Measurements from ENCODE around the gene SLC9C2. TPM values are rescaled to one million over a fixed set of nuclear protein-coding genes. Genes with fewer than 3 reads are reported as not detected.
"Not testable (repeated sequence)": the region's sequence is repeated elsewhere in the genome, so short reads cannot be mapped to it uniquely, and the experiment has no call there.

SLC9C2 gene
- total RNA-seq, 4 donors from 2014 or later = not detected

DNA sequence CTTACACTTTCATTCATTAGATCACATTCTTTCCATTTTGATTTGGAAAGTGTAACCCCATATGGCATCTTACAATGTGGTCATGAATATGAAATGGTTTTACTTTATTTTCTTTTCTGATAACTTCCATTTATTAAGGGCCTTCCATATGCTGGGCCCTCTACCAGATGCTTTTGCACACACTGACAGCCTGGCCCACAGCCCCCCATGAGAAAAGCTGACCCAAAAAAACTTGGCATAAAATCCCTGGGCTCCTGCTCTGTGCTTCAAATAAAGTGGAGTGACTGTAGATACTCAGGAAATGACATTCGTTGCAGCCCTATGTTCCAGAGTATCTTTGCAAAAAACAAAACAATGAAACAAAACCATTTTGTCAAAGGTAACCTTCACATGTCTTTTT is 76.9 kb downstream of the SLC9C2 start:
- H3K9me3 ChIP-seq = no peaks in the 10 kb centered on the region
- no peaks in the 10 kb centered on the region for H3K27me3 ChIP-seq
- TF ChIP-seq, protein P1, sequence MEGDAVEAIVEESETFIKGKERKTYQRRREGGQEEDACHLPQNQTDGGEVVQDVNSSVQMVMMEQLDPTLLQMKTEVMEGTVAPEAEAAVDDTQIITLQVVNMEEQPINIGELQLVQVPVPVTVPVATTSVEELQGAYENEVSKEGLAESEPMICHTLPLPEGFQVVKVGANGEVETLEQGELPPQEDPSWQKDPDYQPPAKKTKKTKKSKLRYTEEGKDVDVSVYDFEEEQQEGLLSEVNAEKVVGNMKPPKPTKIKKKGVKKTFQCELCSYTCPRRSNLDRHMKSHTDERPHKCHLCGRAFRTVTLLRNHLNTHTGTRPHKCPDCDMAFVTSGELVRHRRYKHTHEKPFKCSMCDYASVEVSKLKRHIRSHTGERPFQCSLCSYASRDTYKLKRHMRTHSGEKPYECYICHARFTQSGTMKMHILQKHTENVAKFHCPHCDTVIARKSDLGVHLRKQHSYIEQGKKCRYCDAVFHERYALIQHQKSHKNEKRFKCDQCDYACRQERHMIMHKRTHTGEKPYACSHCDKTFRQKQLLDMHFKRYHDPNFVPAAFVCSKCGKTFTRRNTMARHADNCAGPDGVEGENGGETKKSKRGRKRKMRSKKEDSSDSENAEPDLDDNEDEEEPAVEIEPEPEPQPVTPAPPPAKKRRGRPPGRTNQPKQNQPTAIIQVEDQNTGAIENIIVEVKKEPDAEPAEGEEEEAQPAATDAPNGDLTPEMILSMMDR (IDR thresholded peaks at IDR 0.05) = no peak
- TF ChIP-seq POLR2A (IDR thresholded peaks at IDR 0.05) = no peak
- H3K4me1 ChIP-seq = no peaks in the 10 kb centered on the region
- no peaks in the 10 kb centered on the region for H3K36me3 ChIP-seq
- H3K27ac ChIP-seq = no peak overlapping the region
- no peak for DNase-seq
- H3K4me3 ChIP-seq = no peak overlapping the region

DNA sequence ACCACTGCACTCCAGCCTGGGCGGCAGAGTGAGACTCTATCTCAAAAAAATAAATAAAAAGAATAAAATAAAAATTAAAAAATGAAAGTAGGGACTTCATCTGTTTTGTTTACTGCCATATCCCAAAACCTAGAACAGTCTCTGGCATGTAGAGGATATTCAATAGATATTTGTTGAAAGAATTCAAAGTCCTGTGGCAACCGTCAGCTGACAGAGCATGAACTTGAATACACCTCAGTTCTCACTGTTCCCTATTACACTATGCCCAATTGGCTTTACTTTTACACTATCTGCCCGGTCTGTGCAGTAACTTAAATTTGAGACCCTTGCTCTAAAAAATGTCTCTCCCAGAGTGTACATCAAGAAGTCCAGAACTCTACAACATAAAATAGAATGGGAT is 79.5 kb downstream of the SLC9C2 start:
- TF ChIP-seq POLR2A (IDR thresholded peaks at IDR 0.05) = no peak
- TF ChIP-seq, protein P1 (IDR thresholded peaks at IDR 0.05) = no peak
- no peaks in the 10 kb centered on the region for H3K27me3 ChIP-seq
- no peak for DNase-seq

DNA sequence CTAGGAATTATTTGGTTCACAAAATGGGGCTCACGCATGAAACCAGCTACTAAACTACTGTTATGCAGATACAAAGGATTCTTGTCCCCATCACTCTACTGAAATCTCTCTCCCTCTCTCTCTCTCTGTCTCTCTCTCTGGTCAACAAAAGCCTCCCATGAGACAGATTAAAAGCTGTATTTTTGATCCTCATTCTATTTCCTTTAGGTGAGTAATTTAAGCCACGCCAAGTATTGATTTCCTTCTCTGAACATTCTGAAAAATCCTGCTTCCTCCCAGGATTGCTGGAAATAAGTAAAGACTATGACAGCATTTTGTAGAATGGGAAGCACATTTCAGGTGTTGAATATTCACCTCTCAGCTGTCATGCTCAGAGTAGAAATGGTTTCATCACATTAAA is 82.1 kb downstream of the SLC9C2 start:
- Histone ChIP-seq H3K4me1 (no peaks in the 10 kb centered on the region), H3K4me3 (no peak overlapping the region), H3K27ac (no peak overlapping the region), H3K27me3 (no peaks in the 10 kb centered on the region), H3K36me3 (no peaks in the 10 kb centered on the region), H3K9me3 (no peaks in the 10 kb centered on the region)
- no peak for DNase-seq
- TF ChIP-seq POLR2A (IDR thresholded peaks at IDR 0.05) = no peak
- TF ChIP-seq, protein P1 (IDR thresholded peaks at IDR 0.05) = no peak

More for the DNA sequence above, 79.5 kb downstream of the SLC9C2 start:
- H3K36me3 ChIP-seq = no peaks in the 10 kb centered on the region
- no peak overlapping the region for H3K4me3 ChIP-seq
- H3K4me1 ChIP-seq = no peaks in the 10 kb centered on the region
- no peak overlapping the region for H3K27ac ChIP-seq
- H3K9me3 ChIP-seq = no peaks in the 10 kb centered on the region

DNA sequence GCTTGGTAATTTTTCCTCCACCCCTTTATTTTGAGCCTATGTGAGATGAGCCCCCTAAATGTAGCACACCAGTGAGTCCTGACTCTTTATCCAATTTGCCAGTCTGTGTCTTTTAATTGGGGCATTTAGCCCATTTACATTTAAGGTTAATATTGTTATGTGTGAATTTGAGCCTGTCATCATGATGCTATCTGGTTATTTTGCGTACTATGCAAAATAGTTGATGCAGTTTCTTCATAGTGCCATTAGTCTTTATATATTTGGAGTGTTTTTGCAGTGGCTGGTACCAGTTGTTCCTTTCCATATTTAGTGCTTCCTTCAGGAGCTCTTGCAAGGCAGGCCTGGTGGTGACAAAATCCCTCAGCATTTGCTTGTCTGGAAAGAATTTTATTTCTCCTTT is 88.4 kb downstream of the SLC9C2 start:
- not testable (repeated sequence) for H3K9me3 ChIP-seq, H3K36me3 ChIP-seq, DNase-seq, H3K4me1 ChIP-seq, H3K27ac ChIP-seq, H3K4me3 ChIP-seq, H3K27me3 ChIP-seq

DNA sequence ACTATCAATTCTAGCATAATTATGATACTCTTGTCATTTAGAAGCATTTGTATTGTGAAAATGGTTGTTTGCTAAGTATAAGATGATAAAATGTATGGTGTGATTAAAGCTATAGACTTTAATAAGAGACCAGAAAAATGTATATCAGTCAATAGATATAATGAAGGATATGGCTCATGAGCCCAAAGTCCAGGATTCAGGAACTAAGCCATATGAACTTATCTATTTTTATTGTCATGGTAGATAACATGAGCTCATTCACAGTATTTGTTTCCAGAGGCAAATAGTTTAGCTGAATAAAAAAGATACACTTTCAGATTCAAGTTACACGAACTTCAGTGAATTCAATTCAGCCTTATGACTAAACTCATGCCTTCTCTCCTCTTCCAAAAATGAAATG is 93.1 kb downstream of the SLC9C2 start:
- H3K4me1 ChIP-seq = peaks cover 0 to 7% (median 0%) of the 10 kb centered on the region in 4 donors
- no peaks in the 10 kb centered on the region for H3K27me3 ChIP-seq
- no peak overlapping the region for H3K27ac ChIP-seq
- no peaks in the 10 kb centered on the region for H3K36me3 ChIP-seq
- no peak for DNase-seq
- H3K4me3 ChIP-seq = no peak overlapping the region
- no peaks in the 10 kb centered on the region for H3K9me3 ChIP-seq
- TF ChIP-seq, protein P1 (IDR thresholded peaks at IDR 0.05) = no peak
- TF ChIP-seq POLR2A (IDR thresholded peaks at IDR 0.05) = no peak

DNA sequence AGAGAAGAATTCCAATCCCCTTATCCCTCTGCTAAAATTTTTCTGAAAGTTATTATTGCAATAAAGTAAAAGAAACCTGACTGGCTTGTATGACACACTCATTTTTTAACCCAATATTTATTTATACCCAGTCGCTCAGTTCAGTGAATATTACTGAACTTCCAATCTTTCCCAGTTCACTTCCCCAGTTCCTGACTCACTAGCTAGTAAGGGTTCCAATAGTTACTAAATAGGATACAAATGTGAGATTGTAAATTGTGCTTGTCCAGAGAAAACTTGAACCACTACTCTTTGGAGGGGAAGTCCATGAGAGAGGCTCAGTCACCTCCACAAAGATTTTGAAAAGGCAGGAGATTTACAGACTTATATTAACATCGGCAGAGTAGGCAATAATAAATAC is 94.3 kb downstream of the SLC9C2 start:
- H3K9me3 ChIP-seq = no peaks in the 10 kb centered on the region
- no peak overlapping the region for H3K27ac ChIP-seq
- no peak overlapping the region for H3K4me3 ChIP-seq
- no peaks in the 10 kb centered on the region for H3K27me3 ChIP-seq
- no peaks in the 10 kb centered on the region for H3K36me3 ChIP-seq
- TF ChIP-seq, protein P1 (IDR thresholded peaks at IDR 0.05) = no peak
- TF ChIP-seq POLR2A (IDR thresholded peaks at IDR 0.05) = no peak
- DNase-seq = no peak
- H3K4me1 ChIP-seq = peaks cover 0 to 7% (median 0%) of the 10 kb centered on the region in 4 donors

Data from Peyer's patch (tissue), 4 donors.